Sigmoid colon (tissue), 4 donors: ENCODE measurements around the gene DYNLT3.
A peak's percentile ranks its signal among the peaks of the same experiment; 100 is the strongest.

Experiments used
- EP300 ChIP-seq, 4 donors: sonication (generic); formaldehyde crosslinking; IDR thresholded peaks; one replicate each; pipeline ENCODE4 v1.6.1; 2017; ENCODE audit warnings: antibody characterized with exemption in 4 of 4
- POLR2A ChIP-seq, 2 donors: fragments of 450-650 bp; IDR thresholded peaks; one replicate each; pipeline ENCODE4 v1.6.1; 2016; ENCODE audit warnings: antibody characterized with exemption in 2 of 2, mild to moderate bottlenecking in 2 of 2, moderate library complexity in 2 of 2
- POLR2AphosphoS5 ChIP-seq, 4 donors: sonication (generic); formaldehyde crosslinking; IDR thresholded peaks; one replicate each; pipeline ENCODE4 v1.6.1; 2017; ENCODE audit warnings: antibody characterized with exemption in 4 of 4
- TF ChIP-seq, protein P1 (sequence below), 4 experiments: fragments of 450-650 bp in 3 of 4; fragments of 200-600 bp in 1 of 4; IDR thresholded peaks; one replicate each; pipeline ENCODE4 v1.5.1; 2016 to 2019; ENCODE audit warnings: antibody characterized with exemption in 4 of 4, mild to moderate bottlenecking in 3 of 4, moderate library complexity in 2 of 4

DNA sequence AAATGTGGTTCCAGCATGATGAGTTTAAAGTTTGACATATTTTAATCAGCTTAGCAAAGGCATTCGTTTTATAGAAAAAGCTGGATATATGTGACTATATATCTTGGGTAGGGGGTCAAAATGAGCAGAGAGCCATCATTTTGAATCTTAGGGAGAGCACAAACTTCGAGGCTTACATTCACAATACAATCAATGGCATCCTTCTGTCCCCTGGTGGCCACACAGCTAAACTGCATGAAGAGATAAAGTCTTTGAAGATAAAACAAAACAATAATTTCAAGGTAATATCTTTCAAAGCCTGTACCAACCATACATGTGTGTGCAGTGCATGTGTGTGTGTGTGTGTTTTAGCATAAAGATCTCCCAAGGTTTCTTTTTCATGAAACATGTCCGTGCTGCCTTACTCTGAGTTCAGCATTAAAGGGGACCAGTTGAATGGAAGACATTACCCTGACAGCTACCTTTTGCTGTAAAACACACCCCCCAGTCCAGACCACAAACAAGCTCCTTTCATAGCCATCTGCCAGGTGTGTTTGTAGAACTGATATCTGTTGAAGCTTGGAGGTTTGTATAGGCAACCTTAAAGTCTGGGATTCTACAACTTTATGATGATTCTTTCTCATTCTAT lies 22.0 kb downstream of the DYNLT3 start:
- TF ChIP-seq, protein P1, sequence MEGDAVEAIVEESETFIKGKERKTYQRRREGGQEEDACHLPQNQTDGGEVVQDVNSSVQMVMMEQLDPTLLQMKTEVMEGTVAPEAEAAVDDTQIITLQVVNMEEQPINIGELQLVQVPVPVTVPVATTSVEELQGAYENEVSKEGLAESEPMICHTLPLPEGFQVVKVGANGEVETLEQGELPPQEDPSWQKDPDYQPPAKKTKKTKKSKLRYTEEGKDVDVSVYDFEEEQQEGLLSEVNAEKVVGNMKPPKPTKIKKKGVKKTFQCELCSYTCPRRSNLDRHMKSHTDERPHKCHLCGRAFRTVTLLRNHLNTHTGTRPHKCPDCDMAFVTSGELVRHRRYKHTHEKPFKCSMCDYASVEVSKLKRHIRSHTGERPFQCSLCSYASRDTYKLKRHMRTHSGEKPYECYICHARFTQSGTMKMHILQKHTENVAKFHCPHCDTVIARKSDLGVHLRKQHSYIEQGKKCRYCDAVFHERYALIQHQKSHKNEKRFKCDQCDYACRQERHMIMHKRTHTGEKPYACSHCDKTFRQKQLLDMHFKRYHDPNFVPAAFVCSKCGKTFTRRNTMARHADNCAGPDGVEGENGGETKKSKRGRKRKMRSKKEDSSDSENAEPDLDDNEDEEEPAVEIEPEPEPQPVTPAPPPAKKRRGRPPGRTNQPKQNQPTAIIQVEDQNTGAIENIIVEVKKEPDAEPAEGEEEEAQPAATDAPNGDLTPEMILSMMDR (IDR thresholded peaks at IDR 0.05), result peak; percentile 66 to 83 (median 76)
- TF ChIP-seq POLR2A (IDR thresholded peaks at IDR 0.05) (no peak), POLR2AphosphoS5 (IDR thresholded peaks at IDR 0.05) (no peak), EP300 (IDR thresholded peaks at IDR 0.05) (no peak)
